GM21528 (cell line): ENCODE measurements around the gene SEL1L.
"Not testable (repeated sequence)": the region's sequence is repeated elsewhere in the genome, so short reads cannot be mapped to it uniquely, and the experiment has no call there.

Experiments used
- ATAC-seq: cut with Tn5 transposase; IDR thresholded peaks from one replicate; pipeline ENCODE4 v1.9.1; 2021; ENCODE audit warnings: mild to moderate bottlenecking, moderate library complexity; ENCODE audit not compliant: unreplicated experiment, low FRiP score

The SEL1L gene

DNA sequence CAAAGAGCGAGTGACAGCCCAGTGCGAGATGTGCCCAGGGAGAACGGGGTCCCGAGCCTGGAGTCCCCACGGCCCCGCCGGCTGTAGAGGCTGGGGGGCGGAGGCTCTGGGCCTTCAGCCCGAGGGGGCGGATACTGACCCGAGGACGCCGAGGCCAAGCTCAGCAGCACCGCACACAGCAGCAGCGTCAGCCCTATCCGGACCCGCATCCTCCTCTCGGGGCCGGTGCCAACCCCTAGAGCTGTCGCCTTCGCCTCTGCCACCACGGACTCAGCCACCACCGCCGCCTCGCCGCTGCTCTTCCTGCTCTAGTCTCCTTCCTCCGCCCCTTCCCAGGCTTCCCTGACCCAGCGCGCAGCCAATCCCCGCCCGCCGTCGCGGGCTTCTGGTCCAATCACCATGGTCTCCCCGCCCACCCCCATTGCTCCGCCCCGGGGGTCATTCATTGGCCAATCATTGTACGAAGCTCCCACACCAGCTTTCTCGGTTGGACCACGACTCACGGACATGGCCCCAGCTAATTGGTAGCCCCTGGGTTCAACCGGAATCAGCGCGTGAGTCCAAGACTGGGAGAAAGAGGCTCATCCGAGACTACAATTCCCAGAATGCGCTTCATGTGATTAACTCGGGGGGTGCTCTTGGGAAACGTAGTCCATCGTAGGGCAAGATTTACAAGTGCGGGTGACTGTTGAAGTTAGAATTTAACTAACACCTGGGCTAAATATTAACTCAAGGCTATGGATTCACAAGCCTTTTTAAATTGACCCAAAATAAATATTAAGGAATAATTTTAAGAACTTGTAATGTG is at the start of gene SEL1L:
Gene SEL1L, minus strand, starts transcription at position 318 of the 808 bp plus-strand sequence. Its CDS starts 109 bp downstream, at position 209.
- ATAC-seq = peak; percentile 96

GRCh38 chr14:81582420-81582819 is 48.8 kb upstream of the SEL1L start:
- ATAC-seq = no peak

DNA sequence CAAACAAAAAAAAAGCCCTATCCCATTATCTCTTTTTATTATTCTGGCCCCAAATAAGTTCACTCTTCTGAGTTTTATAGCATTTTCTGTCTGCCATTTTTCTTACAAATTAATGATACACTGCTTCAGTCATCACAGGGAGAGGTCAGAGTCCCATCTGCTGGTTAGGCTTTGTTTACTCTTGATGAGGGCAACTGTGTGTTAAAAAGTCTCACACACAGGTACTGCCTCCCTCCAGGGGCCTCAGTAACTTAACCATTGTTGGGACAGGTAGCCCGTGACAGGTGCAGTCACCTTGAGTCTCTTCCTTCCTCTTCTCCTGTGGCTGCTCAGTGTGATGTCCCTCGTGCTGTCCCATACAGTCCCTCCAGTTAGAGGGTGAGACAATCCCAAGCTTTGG is 45.5 kb upstream of the SEL1L start:
- no peak for ATAC-seq

GRCh38 chr14:81571437-81571836 is 37.8 kb upstream of the SEL1L start:
- no peak for ATAC-seq

DNA sequence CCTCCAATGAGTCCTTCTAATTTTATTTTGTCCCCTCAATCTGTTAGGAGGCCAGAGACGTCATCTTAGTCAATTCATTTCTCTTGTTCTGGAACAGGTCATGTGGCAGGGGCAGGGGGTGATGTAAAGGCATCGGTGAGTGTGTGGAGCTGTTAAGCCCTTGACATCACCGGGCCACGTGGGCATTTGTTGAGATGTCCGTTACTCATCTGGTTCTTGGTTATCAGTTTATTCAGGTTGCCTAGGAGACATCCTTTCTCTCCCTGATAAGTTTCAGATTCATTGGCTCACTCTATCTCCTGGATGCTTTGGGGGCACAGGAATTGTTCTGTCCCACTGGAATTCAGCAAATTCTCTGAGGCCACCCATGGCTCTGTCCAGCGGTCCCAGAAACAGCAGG is 33.6 kb upstream of the SEL1L start:
- no peak for ATAC-seq

GRCh38 chr14:81565441-81566290 is 32.0 kb upstream of the SEL1L start:
- peak; percentile 83 for ATAC-seq

DNA sequence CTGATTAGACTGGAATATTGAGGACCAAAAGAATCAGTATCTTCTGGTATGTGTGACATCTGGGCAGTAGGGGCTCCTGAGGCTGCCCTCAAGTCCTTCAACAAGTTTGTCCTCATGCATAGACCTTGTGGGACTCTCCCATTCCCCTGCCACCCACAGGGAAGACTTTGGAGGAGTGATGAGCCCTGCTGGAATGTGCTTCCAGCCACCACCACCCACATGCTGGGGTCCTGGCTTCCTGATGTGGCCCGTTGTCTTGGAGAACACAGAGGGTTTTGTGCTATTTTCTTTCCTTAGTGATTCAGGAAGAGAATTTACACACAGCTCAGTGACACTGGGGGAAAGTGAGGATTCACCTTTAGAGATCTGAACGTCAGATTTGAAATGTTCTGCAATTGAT is 29.2 kb upstream of the SEL1L start:
- ATAC-seq = no peak

DNA sequence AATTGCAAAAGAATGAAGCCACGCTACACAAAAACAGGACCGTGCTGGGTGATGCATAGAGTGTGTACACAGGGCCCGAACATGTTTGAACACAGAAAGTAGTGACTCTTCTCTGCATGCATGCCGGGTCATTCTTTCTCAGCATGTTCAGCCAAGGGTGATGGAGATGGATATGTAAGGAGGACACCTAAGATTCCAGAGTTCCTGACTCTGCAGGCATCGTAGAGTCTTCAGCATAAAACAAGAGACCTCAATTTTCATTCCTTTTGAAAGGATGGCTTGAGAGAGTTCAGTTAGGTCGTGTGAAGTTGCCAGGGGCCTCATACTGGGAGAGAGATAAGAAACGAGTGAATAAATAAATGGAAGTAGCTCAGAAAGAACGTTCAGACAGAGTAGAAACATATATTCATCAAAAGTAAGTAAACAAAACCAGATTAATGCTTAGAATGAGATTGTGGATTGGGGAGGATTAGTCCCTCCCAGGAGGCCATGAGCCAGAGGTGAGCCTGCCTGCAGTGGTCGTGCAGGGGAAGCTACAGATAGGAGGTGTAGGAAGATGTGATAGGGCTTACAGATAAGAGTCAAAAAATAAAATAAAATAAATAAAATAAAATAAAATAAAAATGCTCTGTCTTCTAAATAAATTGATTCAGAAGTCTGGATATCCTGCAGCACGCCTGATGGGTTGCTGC is 27.6 kb upstream of the SEL1L start:
- ATAC-seq = no peak

GRCh38 chr14:81559385-81559784 is 25.7 kb upstream of the SEL1L start:
- ATAC-seq = no peak

- no peak for ATAC-seq
These were observed 23.5 kb upstream of the SEL1L start for GRCh38 chr14:81557146-81557545.

GRCh38 chr14:81555684-81556083 is 22.0 kb upstream of the SEL1L start:
- no peak for ATAC-seq

GRCh38 chr14:81555051-81555450 is 21.4 kb upstream of the SEL1L start:
- no peak for ATAC-seq

GRCh38 chr14:81551471-81551870 is 17.8 kb upstream of the SEL1L start:
- ATAC-seq = no peak

DNA sequence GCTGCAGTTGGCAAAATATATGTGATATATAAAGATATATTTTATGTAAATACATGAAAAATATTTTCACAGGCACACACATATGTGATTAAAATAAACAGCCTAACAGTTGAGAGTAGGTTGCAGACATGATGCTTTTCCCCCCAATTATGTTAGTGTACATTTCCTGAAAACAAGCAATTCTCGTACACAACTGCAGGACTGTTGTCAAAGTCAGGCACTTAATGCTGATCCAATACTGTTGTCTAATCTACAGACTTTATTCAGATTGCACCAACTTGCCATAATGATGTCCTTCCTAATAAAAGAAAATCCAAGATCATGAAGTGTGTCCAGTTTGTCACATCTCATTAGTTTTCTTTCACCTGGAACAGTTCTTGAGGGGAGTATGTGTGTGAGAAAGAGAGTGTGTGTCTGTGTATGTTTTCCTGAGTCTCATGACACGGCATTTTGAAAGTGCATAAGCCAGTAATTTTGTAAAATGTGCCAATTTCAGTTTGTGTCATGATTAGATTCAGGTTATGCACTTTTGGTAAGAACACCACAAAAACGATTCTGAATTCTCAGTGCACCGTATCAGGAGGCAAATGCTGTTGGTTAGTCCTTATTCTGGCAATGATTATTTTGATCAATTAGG is 16.5 kb upstream of the SEL1L start:
- peak; percentile 96 for ATAC-seq

GRCh38 chr14:81541206-81541605 is 7.6 kb upstream of the SEL1L start:
- ATAC-seq = not testable (repeated sequence)

- no peak for ATAC-seq
These were observed 3.5 kb upstream of the SEL1L start for GRCh38 chr14:81537193-81537592.

- ATAC-seq = no peak
These were observed 2.7 kb upstream of the SEL1L start for GRCh38 chr14:81536241-81536771.

DNA sequence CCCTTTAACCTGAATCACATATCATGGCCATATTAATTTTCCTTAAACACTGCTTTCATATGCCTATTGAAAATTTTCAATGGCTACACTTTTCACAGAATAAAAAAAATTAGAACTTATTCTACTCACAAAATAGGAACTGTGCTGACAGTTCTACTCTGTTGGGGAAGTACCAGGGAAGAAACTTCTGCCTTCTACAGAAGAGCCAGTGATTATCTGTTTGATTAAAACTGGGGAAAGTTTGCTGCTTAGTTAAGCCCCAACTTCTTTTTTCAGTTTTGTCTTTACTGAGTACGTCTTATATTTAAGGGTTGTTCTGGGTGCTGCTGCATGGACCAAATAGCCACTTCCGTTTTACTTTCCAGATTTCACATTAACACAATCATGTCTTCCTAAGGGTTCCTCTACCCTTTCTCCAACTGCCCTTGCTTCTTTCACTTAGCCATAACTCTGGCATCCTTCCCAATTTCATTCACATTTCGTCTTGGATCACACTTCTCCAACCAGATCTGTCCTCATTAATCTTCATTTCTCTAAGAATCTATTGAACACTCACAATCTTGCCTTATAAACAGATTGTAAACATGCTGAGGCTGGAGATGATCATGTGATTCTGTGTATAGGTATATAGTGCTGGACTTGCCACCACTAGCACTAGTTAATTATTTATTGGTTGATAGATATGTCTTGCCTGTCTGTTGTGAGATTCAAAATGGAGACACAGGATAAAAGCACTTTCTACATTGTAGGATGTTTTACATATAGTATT is 1.9 kb upstream of the SEL1L start:
- ATAC-seq = peak; percentile 29

DNA sequence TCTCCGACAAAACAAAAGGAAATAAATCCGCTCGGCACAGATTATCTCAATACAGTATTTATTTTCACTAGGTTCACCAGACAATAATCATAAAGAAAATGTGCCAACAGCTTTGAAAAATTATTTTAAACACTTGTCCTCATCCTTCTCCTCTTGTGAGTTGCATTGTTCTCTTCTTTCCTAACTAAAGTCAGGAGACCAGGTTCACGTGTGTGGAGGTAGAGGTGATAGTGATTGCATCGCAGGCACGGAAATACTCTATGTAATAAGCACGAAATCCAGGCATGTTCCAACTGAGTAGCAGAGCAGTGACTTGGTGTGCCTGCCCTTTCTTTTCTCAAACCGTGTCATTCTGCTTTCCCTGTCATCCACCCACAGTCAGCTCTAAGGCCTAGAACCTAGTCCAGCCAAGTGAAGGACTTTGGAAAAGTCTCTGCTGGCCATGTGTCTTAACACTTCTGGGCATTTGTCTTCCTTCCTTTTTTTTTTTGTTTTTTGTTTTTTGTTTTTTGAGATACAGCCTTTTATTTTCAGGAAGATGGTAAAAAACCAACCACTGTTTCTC is 939 bp upstream of the SEL1L start:
- ATAC-seq = no peak
